Body of pancreas (tissue), 4 donors: ENCODE results near the gene BMP7. TPM values are rescaled to one million over a fixed set of nuclear protein-coding genes. Genes with fewer than 3 reads are reported as not detected.

Experiments
- ATAC-seq: fragments of 150-250 bp; one replicate; pipeline ENCODE4 v1.9.1; 2016
- DNase-seq, 4 donors: peaks; one replicate each; pipeline ENCODE4 v3.0.0-alpha.2; 2019
- H3K27ac ChIP-seq, 4 donors: fragments of 200-600 bp; sonication (generic); 1 replicate in 3 of 4; 2 replicates in 1 of 4; pipeline versions ENCODE4 v1.5.1 to v1.6.1; 2016 to 2019; ENCODE audit warnings: mild to moderate bottlenecking in 1 of 4, mixed read lengths in 1 of 4, moderate library complexity in 1 of 4
- H3K27me3 ChIP-seq, 2 donors: fragments of 200-600 bp; sonication (generic); one replicate each; pipeline ENCODE4 v1.6.0; 2016; ENCODE audit warnings: mild to moderate bottlenecking in 1 of 2
- H3K36me3 ChIP-seq, 2 donors: fragments of 200-600 bp; sonication (generic); replicated peaks in 1 of 2; 2 replicates each; pipeline ENCODE4 v1.5.1; 2016; ENCODE audit warnings: low read depth in 2 of 2; ENCODE audit not compliant: insufficient read depth in 1 of 2
- H3K4me1 ChIP-seq: fragments of 200-600 bp; sonication (generic); one replicate; pipeline ENCODE4 v1.6.0; 2016
- H3K4me3 ChIP-seq, 2 donors: fragments of 200-600 bp; sonication (generic); 1 replicate in 1 of 2; 2 replicates in 1 of 2; pipeline ENCODE4 v1.5.1; 2016 to 2019
- H3K9me3 ChIP-seq, 3 donors: fragments of 200-600 bp; sonication (generic); 1 replicate in 2 of 3; 2 replicates in 1 of 3; pipeline ENCODE4 v1.5.1; 2016
- POLR2A ChIP-seq, 3 donors: fragments of 450-650 bp; IDR thresholded peaks; one replicate each; pipeline ENCODE4 v1.6.1; 2016; ENCODE audit warnings: antibody characterized with exemption in 3 of 3, mild to moderate bottlenecking in 2 of 3
- WGBS, 2 donors: methylation state at CpG; one replicate each; pipeline ENCODE4 v1.1.5; 2017; 5-methylcytosine and 5-hydroxymethylcytosine counted together
- intact Hi-C: fragments of 100-400 bp; cut with DNase I; formaldehyde crosslinking; loops from one replicate; pipeline ENCODE4 v1.15.1; 2023
- total RNA-seq, 2 donors: library from RNA; depleted of rRNA; stranded (reverse); fragments of >200 nt; gene quantifications; one replicate each; pipeline ENCODE4 v1.1.0, GENCODE V29; 2016
- TF ChIP-seq, protein P1 (sequence below), 7 experiments: fragments of 450-650 bp in 4 of 7; fragments of 200-600 bp in 3 of 7; sonication (generic) in 3 of 7; IDR thresholded peaks; one replicate each; pipeline ENCODE4 v1.5.1; 2016 to 2019; ENCODE audit warnings: antibody characterized with exemption in 7 of 7

The BMP7 gene
- total RNA-seq, 2 donors from 2014 or later = 4.2 TPM; not detected in 1

DNA sequence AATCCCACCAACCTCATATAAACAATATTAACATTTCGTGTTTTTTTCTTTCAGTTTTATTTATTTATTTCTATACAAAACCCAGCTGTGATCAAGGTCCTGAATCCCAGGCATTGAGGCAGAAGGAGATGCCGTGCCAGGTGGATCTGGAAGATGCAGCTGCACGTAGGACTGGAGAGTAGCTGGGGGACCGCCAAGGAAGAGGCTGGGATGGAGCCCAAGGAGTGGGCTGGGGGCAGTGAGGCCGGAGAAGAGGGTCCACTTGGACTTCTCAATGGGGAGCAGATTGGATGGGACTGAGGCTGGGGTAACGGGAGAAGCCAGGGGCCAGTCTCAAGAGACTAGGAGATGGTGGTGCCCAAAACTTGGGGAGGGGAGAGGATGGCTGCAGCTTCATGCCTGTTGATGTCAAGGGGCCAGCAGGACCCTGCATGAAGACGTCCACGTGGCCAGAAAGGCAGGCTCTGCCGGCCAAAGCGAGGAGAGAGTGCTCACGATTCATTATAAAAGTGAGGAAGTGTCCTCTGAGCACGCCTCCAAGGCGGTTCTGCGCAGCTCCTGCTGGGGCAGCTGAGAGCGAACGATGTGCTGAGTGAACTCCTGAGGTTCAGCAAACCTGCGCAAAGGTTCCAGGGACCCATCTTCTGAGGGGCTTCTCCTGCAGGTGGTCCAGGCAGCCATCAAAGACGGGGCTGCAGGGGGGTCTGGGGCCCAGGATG lies 110.3 kb downstream of the BMP7 start:
- Histone ChIP-seq H3K27ac (no peak overlapping the region), H3K9me3 (no peaks in the 10 kb centered on the region), H3K36me3 (no peaks in the 10 kb centered on the region), H3K4me3 (no peak overlapping the region), H3K27me3 (no peaks in the 10 kb centered on the region), H3K4me1 (no peaks in the 10 kb centered on the region)
- TF ChIP-seq, protein P1, sequence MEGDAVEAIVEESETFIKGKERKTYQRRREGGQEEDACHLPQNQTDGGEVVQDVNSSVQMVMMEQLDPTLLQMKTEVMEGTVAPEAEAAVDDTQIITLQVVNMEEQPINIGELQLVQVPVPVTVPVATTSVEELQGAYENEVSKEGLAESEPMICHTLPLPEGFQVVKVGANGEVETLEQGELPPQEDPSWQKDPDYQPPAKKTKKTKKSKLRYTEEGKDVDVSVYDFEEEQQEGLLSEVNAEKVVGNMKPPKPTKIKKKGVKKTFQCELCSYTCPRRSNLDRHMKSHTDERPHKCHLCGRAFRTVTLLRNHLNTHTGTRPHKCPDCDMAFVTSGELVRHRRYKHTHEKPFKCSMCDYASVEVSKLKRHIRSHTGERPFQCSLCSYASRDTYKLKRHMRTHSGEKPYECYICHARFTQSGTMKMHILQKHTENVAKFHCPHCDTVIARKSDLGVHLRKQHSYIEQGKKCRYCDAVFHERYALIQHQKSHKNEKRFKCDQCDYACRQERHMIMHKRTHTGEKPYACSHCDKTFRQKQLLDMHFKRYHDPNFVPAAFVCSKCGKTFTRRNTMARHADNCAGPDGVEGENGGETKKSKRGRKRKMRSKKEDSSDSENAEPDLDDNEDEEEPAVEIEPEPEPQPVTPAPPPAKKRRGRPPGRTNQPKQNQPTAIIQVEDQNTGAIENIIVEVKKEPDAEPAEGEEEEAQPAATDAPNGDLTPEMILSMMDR (IDR thresholded peaks at IDR 0.05) = no peak
- TF ChIP-seq POLR2A (IDR thresholded peaks at IDR 0.05) = no peak
- WGBS, 2 donors = 64 to 73% methylated on average over 18 of the region's 18 CpGs
- ATAC-seq (no peak), DNase-seq (no peak)
- intact Hi-C loops = no loop called here

DNA sequence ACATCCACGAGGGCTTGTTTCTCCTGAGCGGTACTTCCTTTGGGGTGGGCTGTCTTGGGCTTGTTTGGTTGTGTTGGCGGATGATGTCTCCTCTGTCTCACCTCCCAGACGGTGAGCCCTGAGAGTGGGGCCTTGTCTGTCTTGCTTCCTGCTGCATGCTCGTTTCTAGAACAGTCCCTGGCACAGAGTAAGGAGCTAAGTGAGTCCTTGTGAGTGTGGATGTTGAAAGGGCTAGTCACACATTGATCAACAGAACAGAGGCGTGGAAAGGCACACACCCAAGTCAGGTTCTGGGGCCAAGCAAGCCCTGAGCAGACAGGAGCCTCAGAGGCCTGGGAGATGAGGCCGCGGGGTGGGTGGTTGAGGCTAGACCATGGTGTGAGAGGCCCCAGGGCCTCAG lies 111.0 kb downstream of the BMP7 start:
- DNase-seq = no peak
- 73 to 79% methylated on average over 5 to 8 of the region's 8 CpGs for WGBS, 2 donors

DNA sequence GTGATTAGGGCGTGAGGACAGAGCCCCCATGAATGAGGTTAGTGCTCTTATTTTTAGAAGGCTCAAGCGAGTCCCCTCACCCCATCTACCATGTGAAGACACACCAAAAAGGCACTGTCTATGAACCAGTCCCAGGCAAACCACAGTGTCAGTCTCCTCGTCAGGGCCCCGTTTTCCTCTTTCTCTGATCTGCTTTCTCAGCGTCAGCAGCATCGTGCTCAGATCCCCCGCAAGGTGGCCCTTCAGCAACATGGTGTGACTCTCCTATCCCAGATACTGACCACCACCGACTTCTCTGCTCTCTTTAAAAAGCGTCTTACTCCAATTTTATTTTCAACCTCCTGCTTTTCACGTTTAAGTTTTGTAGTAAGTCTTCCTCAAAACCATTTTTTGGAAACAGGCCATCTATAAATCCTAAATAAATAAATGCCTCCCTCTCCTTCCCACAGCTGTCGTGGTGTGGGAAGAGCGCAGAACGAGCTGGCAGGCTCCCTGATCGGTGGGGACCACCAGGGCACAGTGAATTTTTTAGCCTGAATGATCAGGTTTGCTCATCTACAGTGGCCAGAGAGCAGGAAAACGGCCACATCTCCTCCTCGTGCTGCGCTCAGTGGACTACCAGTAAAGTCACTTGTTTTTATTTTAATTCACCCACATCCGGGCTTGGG lies 113.1 kb downstream of the BMP7 start:
- no peaks in the 10 kb centered on the region for H3K9me3 ChIP-seq
- H3K36me3 ChIP-seq = no peaks in the 10 kb centered on the region
- no peak overlapping the region for H3K4me3 ChIP-seq
- 69 to 72% methylated on average over 18 of the region's 18 CpGs for WGBS, 2 donors
- no peak for DNase-seq
- TF ChIP-seq, protein P1 (IDR thresholded peaks at IDR 0.05) = no peak
- no peak for TF ChIP-seq POLR2A (IDR thresholded peaks at IDR 0.05)
- intact Hi-C loops = no loop called here
- no peak overlapping the region for H3K27ac ChIP-seq
- no peaks in the 10 kb centered on the region for H3K27me3 ChIP-seq
- no peaks in the 10 kb centered on the region for H3K4me1 ChIP-seq
- no peak for ATAC-seq

More for the DNA sequence above, 111.0 kb downstream of the BMP7 start:
- H3K4me1 ChIP-seq = no peaks in the 10 kb centered on the region
- TF ChIP-seq POLR2A (IDR thresholded peaks at IDR 0.05) = no peak
- TF ChIP-seq, protein P1 (IDR thresholded peaks at IDR 0.05) = no peak
- H3K27me3 ChIP-seq = no peaks in the 10 kb centered on the region
- ATAC-seq = no peak
- intact Hi-C loops = no loop called here
- H3K36me3 ChIP-seq = no peaks in the 10 kb centered on the region
- no peaks in the 10 kb centered on the region for H3K9me3 ChIP-seq
- H3K27ac ChIP-seq = no peak overlapping the region
- no peak overlapping the region for H3K4me3 ChIP-seq

DNA sequence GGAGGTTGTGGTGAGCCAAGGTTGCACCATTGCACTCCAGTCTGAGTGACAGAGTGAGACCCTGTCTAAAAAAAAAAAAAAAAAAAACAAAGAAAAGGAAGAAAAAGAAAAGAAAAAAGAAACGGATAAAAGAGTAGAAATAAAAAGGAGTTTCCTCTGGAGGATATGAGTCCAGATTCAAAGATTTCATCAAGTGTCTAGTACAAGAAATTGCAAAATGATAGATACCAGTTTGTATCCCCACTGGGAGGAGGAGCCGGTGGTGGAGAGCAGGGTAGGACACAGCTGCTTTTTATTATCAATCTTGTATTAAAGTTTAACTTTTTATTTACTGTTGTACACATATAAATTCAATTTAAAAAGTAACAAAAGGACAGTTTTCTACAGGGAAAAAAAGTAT lies 113.9 kb downstream of the BMP7 start:
- DNase-seq (no peak), ATAC-seq (no peak)
- Histone ChIP-seq H3K4me3 (no peak overlapping the region), H3K27me3 (no peaks in the 10 kb centered on the region), H3K36me3 (no peaks in the 10 kb centered on the region), H3K27ac (no peak overlapping the region), H3K9me3 (no peaks in the 10 kb centered on the region), H3K4me1 (no peaks in the 10 kb centered on the region)
- intact Hi-C loops = no loop called here
- 62 to 69% methylated on average over 2 of the region's 2 CpGs for WGBS, 2 donors
- TF ChIP-seq, protein P1 (IDR thresholded peaks at IDR 0.05) = no peak
- no peak for TF ChIP-seq POLR2A (IDR thresholded peaks at IDR 0.05)
